ENCODE measurements around the gene ZNF227.
"Not testable (repeated sequence)": the region's sequence is repeated elsewhere in the genome, so short reads cannot be mapped to it uniquely, and the experiment has no call there.

The ZNF227 gene

DNA sequence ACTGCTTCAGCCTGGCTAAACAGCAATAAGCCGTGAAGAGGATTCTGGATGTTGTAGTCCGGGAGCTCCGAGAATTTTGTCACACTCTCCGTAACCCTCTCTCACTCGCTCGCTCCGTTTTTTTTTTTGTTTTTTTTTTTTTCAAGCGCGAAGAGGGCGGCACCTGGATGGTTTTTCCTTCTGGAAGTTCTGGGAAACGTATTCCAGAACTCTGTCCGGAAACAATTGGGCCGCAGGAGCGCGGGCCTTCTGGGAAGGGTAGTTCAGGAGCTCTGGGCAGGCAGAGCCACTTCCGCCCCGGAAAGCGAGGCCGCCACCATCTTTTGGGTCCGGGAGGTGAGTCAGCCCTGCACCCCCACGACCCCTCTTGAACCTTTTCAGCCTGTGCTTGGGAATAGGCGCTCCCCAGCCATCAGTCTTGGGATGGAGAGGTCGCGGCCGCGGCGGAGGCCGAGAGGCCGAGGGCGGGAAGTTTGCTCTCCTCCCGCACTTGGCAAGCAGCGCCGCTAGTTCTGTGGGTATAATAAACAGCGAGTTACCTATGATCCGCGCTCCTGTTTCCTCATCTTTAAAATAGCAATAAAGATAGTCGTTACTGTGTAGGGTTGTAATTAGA, at the start of gene ZNF227:
ZNF227 (plus strand) TSS at position 283 of the 616 bp plus-strand sequence. CDS start 5,261 bp downstream, outside the sequence.
- in situ Hi-C loops (cut with MboI; ENCODE audit: low sequenced_read_pairs), result no loop called here

DNA sequence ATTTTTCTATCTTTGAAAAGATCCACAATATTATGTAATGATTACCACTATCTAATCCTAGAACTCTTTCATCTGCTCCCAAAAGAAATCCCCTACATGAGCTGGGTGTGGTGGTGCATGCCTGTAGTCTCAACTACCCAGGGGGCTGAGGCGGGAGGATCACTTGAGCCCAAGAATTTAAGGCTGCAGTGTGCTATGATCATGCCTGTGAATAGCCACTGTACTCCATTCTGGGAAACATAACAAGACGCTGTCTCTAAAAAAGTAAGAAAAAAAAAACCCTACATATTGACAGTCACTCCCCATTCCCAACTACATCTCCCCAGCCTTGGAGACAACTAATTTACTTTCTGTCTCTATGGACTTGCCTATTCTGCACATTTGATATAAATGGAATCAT, 48.5 kb upstream of the ZNF227 start:
- in situ Hi-C loops (cut with MboI; ENCODE audit: low sequenced_read_pairs), result no loop called here

DNA sequence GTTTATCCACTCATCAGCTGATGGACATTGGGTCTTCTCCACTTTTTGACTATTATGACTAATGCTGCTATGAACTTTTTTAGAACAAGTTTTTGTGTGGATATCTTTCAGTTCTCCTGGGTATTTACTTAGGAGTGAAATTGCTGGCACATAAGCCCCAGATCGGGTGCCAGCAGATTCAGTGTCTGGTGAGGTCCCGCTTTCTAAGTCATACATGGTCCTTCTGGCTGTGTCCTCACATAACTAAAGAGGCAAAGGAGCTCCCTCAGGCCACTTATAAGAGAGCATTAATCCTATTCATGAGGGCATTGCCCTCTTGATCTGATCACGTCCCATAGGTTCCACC, 48.0 kb upstream of the ZNF227 start:
- in situ Hi-C loops (cut with MboI; ENCODE audit: low sequenced_read_pairs), result no loop called here

DNA sequence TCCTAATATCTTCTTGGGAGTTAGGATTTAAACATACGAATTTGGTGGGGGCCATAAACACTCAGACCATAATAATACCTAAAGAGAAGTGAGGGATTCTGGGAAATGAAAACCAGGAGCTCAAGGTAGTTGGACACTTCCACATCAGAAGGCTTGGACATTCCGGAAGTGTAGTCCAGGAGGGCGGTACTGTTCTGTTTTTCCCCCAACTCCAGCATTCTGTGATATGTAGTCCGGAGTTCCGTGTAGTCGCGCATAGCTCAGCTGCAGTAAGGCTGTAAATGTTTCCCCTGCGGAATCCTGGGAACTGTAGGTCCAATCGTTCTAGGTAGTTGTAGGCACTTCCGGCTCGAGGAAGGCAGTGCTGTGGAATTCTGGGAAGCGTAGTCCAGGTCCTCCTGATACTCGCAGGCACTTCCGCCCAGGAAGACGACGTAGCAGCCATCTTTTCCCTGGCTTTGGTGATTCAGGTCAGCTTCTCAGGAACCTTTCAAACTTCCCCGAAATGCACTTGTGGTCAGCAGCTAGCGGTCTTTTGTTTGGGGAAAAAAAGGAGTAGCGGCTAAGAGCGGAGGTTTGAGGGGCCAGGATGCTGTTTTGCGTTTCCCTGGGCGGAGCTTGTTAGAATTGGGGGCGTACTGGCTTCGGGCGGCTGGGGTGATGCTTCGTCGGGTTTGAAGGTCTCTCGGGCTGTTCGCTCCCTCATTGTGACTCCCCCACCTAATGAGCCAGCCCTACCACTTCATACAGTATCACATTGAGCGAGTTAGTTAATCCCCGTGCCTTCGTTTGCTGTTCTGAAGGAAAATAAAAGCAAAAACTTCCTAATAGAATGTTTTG, 47.4 kb upstream of the ZNF227 start, which contains the start of gene ZNF226:
ZNF226 (plus strand) TSS at position 428 of the 840 bp plus-strand sequence. CDS start 4,981 bp downstream, outside the sequence.
- in situ Hi-C loops (cut with MboI; ENCODE audit: low sequenced_read_pairs), result no loop called here

DNA sequence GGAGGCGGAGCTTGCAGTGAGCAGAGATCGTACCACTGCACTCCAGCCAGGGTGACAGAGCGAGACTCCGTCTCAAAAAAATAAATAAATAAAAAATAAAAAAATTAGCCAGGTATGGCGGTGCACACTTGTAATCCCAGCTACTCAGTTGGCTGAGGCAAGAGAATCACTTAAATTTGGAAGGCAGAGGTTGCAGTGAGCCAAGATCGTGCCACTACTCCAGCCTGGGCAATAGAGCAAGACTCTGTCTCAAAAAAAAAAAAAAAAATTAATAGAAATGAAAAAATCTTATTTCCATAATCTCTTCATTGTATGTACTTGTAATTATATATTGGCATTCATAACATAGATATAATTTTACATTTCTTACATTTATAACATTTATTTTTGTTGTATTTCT, 41.7 kb upstream of the ZNF227 start:
- in situ Hi-C loops (cut with MboI; ENCODE audit: low sequenced_read_pairs), result not testable (repeated sequence)

DNA sequence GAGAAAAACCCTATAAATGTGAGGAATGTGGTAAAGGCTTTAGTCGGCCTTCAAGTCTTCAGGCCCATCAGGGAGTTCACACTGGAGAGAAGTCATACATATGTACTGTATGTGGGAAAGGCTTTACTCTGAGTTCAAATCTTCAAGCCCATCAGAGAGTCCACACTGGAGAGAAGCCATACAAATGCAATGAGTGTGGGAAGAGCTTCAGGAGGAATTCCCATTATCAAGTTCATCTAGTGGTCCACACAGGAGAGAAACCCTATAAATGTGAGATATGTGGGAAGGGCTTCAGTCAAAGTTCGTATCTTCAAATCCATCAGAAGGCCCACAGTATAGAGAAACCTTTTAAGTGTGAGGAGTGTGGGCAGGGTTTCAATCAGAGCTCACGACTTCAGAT, 35.7 kb upstream of the ZNF227 start:
- in situ Hi-C loops (cut with MboI; ENCODE audit: low sequenced_read_pairs), result no loop called here

DNA sequence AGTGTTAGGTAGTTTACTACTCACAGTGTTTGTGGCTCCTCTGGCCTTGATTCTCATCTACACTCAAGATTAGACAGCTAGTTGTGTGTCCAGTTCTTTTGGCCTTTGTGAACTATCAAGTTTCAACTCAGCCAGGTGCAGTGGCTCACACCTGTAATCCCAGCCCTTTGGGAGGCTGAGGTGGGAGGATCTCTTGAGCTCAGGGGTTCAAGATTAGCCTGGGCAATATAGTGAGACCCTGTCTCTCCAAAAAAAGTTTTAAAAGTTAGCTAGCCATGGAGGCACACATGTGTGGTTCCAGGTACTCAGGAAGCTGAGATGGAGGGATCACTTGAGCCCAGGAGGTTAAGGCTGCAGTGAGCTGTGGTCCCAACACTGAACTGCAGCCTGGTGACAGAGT, 31.4 kb upstream of the ZNF227 start:
- in situ Hi-C loops (cut with MboI; ENCODE audit: low sequenced_read_pairs), result no loop called here

DNA sequence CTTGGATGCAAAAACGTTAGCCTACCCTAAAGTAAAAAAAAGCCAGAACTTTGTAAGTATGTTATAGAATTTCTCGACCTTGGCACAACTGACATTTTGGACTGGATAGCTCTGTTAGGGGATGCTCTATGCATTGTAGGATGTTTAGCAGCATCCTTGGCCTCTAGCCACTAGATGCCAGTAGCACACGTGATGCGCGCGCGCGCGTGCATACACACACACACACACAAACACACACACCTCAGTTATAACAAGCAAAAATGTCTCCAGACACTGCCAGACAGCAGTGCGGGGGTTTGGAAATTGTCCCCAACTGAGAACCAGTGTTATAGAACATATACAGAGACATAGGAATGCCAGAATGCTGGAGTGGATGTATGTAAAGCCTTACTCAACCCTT, 30.2 kb upstream of the ZNF227 start:
- in situ Hi-C loops (cut with MboI; ENCODE audit: low sequenced_read_pairs), result no loop called here

DNA sequence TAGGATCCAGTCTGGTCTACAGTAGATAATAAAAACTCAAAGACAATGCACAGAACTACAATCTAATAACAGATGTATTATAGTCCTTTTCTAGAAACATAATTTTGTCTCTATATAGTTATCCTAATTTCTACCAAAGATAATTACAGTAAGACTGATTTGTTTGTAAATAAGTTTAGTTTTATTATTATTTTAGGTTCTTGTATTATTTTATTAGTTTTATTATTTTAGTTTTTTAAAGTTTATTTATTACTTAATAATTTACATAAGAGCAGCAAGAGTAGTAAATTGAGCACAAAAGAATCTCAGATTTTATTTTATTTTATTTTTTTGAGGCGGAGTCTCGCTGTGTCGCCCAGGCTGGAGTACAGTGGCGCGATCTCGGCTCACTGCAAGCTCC, 22.3 kb upstream of the ZNF227 start:
- in situ Hi-C loops (cut with MboI; ENCODE audit: low sequenced_read_pairs), result no loop called here

DNA sequence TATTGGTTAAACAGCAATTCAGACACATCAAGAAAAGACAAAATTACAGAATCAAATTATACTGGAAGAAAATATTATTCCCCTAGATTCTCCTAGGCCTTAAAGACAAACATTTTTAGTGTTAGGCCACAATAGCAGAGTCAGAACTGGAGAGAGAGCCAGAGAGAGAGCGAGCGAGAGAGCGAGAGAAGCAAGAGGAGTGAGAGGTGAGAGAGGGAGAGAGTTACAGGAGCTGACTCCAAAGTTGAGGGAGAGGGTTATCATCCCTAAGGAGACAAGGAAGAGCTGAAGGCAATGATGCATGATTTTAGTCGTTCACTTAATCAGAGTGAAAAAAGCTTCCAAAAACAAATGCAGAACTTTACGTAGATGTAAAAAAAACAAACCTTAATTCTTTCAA, 20.2 kb upstream of the ZNF227 start:
- in situ Hi-C loops (cut with MboI; ENCODE audit: low sequenced_read_pairs), result no loop called here

DNA sequence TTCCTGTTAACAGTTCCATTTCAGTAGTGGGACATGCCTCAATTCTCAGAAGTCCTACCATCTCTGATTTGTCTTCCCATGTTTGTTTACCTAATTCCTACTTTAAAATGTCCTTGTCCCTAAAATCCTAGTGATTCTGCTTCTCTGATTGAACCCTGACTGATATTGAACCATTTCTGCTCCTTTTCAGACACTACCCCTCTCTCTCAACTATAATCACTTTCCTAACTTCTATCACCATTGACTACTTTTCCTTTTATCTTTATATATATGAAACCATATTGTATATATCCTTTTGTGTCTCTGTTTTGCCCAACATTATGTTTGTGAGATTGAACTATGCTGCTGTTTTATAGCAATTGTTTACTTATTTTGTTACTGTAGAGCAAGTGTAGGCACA, 15.6 kb upstream of the ZNF227 start:
- in situ Hi-C loops (cut with MboI; ENCODE audit: low sequenced_read_pairs), result no loop called here

DNA sequence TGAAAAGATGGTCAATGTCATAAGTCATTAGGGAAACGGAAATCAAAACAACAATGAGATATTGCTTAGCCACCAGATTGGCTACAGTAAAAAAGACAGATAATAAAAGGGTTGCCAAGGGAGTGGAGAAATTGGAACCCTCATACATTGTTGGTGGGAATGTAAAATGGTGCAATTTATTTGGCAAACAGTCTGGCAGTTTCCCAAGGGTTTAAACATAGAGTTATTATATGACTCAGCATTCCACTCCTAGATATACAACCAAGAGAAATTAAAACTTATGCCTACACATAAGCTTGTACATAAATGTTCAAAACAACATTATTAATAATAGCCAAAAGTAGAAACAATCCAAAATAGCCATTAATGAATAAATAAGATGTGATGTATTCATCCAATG, 9.9 kb upstream of the ZNF227 start:
- in situ Hi-C loops (cut with MboI; ENCODE audit: low sequenced_read_pairs), result no loop called here

DNA sequence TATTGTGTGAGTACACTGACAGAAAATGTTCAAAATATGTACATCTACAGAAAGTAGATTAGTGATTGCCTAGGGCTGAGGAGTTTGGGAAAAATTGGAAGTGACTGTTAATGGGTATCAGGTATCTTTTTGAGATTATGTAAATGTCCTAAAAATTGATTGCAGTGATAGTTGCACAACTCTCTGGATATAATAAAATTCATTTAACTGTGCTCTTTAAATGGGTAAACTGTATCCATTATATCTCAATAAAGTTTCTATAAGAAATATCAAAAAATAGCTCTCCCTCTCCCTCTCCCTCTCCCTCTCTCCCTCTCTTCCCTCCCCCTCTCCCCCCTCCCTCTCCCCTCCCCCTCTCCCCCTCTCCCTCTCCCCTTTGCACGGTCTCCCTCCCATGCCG, 9.4 kb upstream of the ZNF227 start:
- in situ Hi-C loops (cut with MboI; ENCODE audit: low sequenced_read_pairs), result no loop called here

DNA sequence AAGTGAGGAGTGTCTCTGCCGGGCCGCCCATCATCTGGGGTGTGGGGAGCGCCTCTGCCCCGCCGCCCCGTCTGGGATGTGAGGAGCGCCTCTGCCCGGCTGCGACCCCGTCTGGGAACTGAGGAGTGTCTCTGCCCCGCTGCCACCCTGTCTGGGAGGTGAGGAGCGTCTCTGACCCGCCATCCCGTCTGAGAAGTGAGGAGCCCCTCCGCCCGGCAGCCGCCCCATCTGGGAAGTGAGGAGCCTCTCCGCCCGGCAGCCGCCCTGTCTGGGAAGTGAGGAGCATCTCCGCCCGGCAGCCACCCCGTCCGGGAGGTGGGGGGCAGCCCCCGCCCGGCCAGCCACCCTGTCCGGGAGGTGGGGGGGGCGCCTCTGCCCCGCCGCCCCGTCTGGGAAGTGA, 8.5 kb upstream of the ZNF227 start:
- in situ Hi-C loops (cut with MboI; ENCODE audit: low sequenced_read_pairs), result not testable (repeated sequence)

DNA sequence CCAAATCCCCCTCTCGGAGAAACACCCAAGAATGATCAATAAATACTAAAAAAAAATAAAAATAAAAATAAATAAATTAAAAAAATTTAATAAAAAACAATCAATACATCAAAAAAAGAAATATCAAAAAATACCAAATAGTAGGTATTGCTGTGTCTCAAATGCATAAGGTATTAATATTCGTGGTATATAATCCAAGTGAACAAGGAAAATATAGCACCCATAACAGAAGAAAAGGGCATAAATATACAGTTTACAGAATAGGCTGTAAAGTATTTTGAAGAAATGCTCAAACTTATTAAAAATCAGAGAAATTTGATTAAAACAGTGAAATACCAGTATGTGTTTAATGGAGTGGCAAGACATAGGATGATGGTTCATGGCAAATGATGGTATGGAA, 7.6 kb upstream of the ZNF227 start:
- in situ Hi-C loops (cut with MboI; ENCODE audit: low sequenced_read_pairs), result no loop called here

DNA sequence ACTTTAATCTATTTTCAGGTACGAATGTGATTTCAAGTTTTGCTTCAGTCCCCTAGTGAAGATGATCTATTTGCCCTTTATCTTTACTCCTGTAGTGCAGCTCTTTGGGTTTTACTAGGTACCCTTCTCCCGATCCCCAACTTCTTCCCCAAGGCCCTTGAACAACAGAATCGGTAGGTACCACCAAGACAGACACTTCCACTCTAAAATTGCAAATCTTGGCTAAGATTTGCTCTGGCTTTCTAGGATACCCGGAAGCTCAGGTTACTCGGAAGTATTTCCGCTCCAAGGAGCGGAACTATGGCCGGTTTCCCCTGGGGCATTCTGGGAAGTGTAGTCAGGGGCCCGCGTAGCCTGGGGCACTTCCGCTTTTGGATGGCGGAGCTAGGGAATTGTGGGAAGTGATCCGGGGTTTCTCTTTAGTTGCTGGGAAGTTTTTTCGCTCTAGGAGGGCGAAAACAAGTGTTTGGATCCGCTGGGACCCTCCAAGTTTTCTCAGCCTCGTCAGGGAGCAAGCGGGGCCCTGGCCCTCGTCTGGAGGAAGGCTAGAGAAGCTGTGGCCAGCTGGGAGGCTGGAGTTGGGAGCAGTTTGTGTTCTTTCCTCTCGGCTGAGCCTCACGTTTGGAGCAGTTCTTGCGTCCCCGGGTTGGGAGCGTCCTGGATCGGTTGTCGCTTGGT, 5.1 kb upstream of the ZNF227 start:
- in situ Hi-C loops (cut with MboI; ENCODE audit: low sequenced_read_pairs), result no loop called here

DNA sequence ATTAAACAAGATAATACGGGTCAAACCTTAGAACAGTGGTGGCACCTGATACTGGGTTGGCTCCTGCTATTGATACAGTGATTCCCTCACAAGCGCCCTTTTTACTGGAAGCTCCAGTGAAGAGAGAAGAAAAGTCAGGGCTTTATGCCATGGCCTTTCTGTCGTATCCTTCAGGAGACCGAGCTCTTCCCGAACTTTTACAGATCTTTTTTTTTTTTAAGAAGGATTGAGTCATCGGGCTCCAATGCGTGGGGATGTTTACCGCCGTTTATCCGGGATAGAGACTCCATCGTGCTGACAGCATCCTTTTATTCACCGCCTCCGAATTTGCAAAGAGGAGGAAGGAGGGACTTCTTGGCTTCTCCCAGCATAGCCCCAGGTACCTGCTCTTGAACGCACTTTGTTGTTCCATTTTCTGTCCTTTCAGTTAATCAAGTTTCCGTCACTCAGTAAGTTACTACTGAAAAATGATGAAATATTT, 574 bp downstream of the ZNF227 start:
- in situ Hi-C loops (cut with MboI; ENCODE audit: low sequenced_read_pairs), result no loop called here

DNA sequence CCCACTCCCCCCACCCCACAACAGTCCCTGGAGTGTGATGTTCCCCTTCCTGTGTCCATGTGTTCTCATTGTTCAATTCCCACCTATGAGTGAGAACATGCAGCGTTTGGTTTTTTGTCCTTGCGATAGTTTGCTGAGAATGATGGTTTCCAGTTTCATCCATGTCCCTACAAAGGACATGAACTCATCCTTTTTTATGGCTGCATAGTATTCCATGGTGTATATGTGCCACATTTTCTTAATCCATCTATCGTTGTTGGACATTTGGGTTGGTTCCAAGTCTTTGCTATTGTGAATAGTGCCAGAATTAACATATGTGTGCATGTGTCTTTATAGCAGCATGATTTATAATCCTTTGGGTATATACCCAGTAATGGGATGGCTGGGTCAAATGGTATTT, 7.6 kb downstream of the ZNF227 start:
- in situ Hi-C loops (cut with MboI; ENCODE audit: low sequenced_read_pairs), result not testable (repeated sequence)

DNA sequence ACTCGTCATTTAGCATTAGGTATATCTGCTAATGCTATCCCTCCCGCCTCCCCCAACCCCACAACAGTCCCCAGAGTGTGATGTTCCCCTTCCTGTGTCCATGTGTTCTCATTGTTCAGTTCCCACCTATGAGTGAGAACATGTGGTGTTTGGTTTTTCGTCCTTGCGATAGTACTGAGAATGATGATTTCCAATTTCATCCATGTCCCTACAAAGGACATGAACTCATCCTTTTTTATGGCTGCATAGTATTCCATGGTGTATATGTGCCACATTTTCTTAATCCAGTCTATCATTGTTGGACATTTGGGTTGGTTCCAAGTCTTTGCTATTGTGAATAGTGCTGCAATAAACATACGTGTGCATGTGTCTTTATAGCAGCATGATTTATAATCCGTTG, 8.4 kb downstream of the ZNF227 start:
- in situ Hi-C loops (cut with MboI; ENCODE audit: low sequenced_read_pairs), result not testable (repeated sequence)

DNA sequence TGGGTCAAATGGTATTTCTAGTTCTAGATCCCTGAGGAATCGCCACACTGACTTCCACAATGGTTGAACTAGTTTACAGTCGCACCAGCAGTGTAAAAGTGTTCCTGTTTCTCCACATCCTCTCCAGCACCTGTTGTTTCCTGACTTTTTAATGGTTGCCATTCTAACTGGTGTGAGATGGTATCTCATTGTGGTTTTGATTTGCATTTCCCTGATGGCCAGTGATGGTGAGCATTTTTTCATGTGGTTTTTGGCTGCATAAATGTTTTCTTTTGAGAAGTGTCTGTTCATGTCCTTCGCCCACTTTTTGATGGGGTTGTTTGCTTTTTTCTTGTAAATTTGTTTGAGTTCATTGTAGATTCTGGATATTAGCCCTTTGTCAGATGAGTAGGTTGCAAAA, 9.0 kb downstream of the ZNF227 start:
- in situ Hi-C loops (cut with MboI; ENCODE audit: low sequenced_read_pairs), result not testable (repeated sequence)

DNA sequence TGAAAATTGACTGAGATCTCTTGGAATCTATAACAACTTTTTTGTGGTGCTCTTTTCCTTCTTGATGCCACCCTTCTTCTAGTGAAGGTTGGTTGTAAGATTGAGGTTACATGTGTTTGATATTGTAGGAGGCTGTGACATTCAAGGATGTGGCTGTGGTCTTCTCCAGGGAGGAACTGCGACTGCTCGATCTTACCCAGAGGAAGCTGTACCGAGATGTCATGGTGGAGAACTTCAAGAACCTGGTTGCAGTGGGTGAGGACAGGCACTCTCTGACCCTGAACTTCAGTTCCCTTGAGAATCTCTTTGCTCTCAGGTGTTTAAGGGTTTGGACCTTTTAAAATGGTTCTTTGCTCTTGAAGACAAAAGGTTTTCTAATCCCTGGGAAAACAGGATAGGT, 16.0 kb downstream of the ZNF227 start:
- in situ Hi-C loops (cut with MboI; ENCODE audit: low sequenced_read_pairs), result no loop called here

DNA sequence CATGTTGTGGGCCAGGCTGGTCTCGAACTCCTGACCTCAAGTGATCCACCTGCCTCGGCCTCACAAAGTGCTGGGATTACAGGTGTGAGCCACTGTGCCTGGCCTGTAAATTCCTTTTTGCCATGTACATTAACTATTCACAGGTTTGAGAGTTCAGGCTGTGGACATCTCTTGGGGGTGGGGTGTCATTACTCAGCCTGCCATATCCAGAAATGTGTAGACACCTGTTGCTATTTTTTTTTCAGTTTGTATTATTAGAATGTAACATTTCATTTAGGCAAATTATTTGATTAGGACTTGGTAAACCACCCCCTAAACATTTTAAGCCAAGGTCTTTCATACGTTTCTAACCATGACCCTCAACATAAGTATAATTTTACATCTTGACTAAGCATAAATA, 20.5 kb downstream of the ZNF227 start:
- in situ Hi-C loops (cut with MboI; ENCODE audit: low sequenced_read_pairs), result no loop called here
